GM20000 (cell line): ENCODE measurements around the gene TAS2R3.
"Not testable (repeated sequence)": the region's sequence is repeated elsewhere in the genome, so short reads cannot be mapped to it uniquely, and the experiment has no call there.

ENCODE experiments used
- DNase-seq: peaks from one replicate; pipeline ENCODE4 v3.0.0; 2012; ENCODE audit warnings: low spot score
- TF ChIP-seq, protein P1 (sequence below): IDR thresholded peaks from 2 replicates; pipeline ENCODE4 v1.5.1; 2012; ENCODE audit warnings: mild to moderate bottlenecking, control low read depth; ENCODE audit errors: extremely low read depth, missing control alignments

The TAS2R3 gene

DNA sequence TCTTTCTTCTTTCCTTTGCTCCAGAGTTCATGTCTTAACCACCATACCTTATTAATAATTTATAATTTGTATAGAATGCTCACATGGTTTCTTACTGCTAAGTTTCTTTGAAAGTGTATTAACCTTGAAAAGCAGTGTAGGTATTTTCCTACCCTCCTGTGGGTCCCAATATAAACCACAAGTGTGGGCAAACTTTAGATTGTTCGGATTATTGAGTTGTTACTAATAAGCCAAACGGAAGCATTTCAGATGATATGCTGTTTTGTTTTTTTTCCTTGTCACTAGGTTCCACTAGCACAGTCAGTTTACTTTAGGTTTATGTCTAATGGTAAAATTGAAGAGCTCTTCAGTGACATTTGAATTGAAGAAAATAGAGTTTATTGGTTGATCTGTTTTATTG is 15.5 kb upstream of the TAS2R3 start:
- TF ChIP-seq, protein P1, sequence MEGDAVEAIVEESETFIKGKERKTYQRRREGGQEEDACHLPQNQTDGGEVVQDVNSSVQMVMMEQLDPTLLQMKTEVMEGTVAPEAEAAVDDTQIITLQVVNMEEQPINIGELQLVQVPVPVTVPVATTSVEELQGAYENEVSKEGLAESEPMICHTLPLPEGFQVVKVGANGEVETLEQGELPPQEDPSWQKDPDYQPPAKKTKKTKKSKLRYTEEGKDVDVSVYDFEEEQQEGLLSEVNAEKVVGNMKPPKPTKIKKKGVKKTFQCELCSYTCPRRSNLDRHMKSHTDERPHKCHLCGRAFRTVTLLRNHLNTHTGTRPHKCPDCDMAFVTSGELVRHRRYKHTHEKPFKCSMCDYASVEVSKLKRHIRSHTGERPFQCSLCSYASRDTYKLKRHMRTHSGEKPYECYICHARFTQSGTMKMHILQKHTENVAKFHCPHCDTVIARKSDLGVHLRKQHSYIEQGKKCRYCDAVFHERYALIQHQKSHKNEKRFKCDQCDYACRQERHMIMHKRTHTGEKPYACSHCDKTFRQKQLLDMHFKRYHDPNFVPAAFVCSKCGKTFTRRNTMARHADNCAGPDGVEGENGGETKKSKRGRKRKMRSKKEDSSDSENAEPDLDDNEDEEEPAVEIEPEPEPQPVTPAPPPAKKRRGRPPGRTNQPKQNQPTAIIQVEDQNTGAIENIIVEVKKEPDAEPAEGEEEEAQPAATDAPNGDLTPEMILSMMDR, result no peak
- no peak for DNase-seq

DNA sequence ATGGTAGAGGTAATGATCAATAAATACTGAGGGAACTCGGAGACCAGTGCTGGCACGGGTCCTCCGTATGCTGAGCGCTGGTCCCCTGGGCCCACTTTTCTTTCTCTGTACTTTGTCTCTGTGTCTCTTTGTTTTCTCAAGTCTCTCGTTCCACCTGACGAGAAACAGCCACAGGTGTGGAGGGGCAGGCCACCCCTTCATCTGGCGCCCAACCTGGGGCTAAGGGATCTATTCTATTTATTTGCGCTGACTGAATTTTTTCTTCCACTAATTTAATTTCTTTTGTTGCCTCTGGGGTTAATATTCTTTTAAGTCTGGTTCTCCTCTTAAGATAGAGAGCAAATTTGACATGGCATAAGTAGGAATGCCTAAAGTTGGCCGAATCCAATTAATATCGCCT is 12.0 kb upstream of the TAS2R3 start:
- not testable (repeated sequence) for DNase-seq

DNA sequence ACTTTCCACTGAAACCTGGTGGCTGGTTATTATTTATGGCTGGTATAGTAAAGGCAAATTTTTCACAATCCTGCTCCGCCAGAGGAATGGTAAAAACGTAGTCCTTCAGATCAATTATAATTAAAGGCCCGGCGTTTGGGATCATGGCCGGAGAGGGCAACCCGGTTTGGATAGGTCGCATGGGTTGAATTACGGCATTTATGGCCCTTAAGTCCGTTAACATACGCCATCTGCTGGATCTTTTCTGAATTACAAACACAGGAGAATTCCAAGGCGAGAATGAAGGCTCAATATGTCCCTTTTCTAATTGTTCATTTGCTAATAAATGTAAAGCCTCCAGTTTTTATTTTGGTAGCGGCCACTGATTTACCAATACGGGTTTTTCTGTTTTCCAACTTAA is 11.3 kb upstream of the TAS2R3 start:
- no peak for DNase-seq
- TF ChIP-seq, protein P1, result no peak

DNA sequence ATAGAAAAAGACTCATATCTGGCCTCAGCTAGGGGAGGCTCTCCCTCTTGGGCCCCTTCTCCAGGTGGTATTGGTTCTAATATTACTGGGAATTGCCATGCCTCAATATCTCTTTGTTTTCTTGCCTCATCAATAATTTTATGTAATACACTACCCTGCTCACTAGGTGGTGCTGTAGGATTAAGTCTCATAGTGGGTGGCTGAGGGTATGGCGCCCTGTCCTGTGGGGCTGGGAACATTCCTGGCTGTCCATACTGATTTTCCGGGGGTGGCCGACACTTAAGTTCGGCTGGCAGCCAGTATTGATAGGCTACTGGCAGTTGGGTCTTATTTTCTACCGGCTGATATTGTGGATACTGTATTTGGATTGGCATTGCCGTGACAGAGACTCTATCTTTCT is 9.0 kb upstream of the TAS2R3 start:
- TF ChIP-seq, protein P1, result peak; percentile 31
- DNase-seq, result peak; percentile 8

DNA sequence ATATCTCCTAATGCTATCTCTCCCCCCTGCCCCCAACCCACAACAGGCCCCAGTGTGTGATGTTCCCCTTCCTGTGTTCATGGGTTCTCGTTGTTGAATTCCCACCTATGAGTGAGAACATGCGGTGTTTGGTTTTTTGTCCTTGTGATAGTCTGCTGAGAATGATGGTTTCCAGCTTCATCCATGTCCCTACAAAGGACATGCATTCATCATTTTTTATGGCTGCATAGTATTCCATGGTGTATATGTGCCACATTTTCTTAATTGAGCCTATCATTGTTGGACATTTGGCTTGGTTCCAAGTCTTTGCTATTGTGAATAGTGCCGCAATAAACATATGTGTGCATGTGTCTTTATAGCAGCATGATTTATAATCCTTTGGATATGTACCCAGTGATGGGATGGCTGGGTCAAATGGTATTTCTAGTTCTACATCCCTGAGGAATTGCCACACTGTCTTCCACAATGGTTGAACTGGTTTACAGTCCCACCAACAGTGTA is 6.2 kb downstream of the TAS2R3 start:
- DNase-seq, result not testable (repeated sequence)

DNA sequence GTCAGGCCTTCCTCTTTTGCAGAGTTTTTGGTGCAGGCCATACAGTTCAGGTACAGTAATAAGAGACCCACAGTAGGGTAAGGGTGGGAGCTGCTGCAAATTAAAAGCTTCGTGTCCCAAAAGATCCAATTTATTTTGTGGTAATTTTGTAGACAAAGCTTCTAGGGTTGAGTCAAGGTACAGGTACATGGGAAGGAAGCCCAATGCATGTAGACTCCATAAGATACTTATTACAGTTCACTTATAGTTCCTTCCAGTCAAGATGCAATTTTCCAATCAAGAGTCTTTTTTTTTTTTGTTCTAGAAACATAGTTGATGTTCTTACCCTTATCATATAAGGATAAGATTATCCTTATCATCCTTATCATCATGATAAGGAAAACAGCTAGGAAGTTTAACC is 12.5 kb downstream of the TAS2R3 start, which contains the start of gene TAS2R4:
Gene TAS2R4 (plus strand): TSS at position 301 of the 400 bp plus-strand sequence. CDS start 1,815 bp downstream, outside the sequence.
- TF ChIP-seq, protein P1, result no peak
- no peak for DNase-seq

DNA sequence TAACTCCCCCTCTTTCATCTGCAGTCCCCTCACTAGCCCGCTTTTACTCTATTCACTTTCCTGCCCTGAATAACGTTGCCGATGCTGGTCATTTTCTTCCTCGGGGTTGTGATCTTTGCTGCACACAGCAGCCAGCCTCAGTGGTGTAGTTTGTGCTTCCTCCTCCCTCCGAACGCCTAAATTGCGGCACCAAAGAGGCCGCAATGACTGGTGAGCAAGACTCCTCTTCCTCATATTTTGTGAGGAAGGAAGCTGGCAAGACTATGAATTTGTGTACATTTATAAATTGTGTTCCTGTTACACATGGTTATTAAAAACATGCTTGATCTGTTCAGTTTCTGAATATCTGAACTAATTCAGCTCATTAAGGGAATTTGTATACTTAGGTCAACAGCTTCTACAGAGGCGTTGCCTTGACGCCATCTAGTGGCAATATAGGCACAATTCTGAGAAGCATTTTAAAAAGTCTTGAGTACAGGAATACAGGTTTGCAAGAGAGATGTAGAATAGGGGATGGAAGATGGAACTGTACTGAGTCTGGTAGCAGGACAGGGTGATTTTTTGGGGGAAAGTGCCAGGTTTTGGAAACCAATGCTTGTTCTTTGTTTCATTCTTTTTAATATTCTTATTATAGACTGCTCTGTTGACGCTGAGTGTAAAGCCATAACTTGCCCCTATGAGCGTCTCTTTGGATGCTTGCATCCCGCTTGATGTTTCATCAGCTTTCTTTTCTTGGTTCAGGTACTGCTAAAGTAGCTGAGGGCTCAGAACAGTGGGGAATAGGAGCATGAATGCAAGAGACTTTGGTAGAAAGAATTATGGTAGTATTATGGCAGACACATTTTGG is 22.0 kb downstream of the TAS2R3 start:
- DNase-seq, result peak; percentile 60
- TF ChIP-seq, protein P1, result peak; percentile 63

DNA sequence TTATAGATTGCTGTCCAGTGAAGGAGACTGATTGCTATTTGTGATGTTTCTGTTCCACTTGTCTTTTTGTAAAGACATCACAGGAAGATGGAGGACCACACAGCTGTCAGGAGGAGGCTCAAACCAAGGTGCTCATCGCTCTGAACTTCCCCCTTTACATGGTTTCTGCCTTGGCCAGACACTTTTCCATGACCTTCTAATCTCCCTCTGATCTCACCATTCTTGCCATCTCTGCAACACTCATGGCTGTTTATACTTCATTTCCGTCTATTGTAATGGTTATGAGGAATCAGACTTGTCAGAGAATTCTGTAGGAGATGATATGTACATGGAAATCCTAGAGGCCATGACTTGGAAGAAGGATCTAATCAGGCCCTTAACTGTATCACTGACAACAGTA is 24.4 kb downstream of the TAS2R3 start:
- no peak for DNase-seq
- TF ChIP-seq, protein P1, result no peak
